ENCODE data around the gene RNF212. TPM values are rescaled to one million over a fixed set of nuclear protein-coding genes. Genes with fewer than 3 reads are reported as not detected.
A peak's percentile ranks its signal among the peaks of the same experiment; 100 is the strongest.

The RNF212 gene
- total and polyA plus RNA-seq, 2 of the 13 experiments (the other 11 are each of a cell fraction or from before 2014, with no cell fraction given) = not detected

GRCh38 chr4:1072830-1073446, 40.4 kb downstream of the RNF212 start (continued):
- TF ChIP-seq RAD21 (CRISPR knock-in tag; IDR thresholded peaks at IDR 0.05) (peak; percentile 37; the same call in 1 of the 2 replicates), ZNF777 (CRISPR knock-in tag; IDR thresholded peaks at IDR 0.05) (peak; percentile 60), SETDB1 (CRISPR knock-in tag; IDR thresholded peaks at IDR 0.05; ENCODE audit: borderline replicate concordance) (no peak), SKIL (CRISPR knock-in tag; IDR thresholded peaks at IDR 0.05; ENCODE audit: borderline replicate concordance) (no peak), PPARG (CRISPR knock-in tag; conservative IDR thresholded peaks at IDR 0.05) (no peak), MIXL1 (CRISPR knock-in tag; IDR thresholded peaks at IDR 0.05) (0 out of 2 replicates have a peak, but pooled peaks have one; percentile 11), ZNF75D (CRISPR knock-in tag; IDR thresholded peaks at IDR 0.05; ENCODE audit: borderline replicate concordance) (no peak), BCL6 (CRISPR knock-in tag; IDR thresholded peaks at IDR 0.05) (peak; percentile 30; the same call in 1 of the 2 replicates), ZNF18 (CRISPR knock-in tag; IDR thresholded peaks at IDR 0.05; ENCODE audit: insufficient replicate concordance) (no peak), ZNF644 (CRISPR knock-in tag; IDR thresholded peaks at IDR 0.05; ENCODE audit: low read depth) (peak; percentile 73; the same call in 1 of the 2 replicates), ZFP36L2 (CRISPR knock-in tag; IDR thresholded peaks at IDR 0.05) (no peak), RXRB (CRISPR knock-in tag; IDR thresholded peaks at IDR 0.05; ENCODE audit: borderline replicate concordance) (peak; percentile 23; the same call in 1 of the 2 replicates), ZFX (CRISPR knock-in tag; IDR thresholded peaks at IDR 0.05; ENCODE audit: low read depth) (0 out of 2 replicates have a peak, but pooled peaks have one; percentile 14), IKZF1 (IDR thresholded peaks at IDR 0.05) (no peak), ZNF589 (CRISPR knock-in tag; conservative IDR thresholded peaks at IDR 0.05) (no peak), FOXA3 (CRISPR knock-in tag; IDR thresholded peaks at IDR 0.05) (peak; percentile 16; the same call in 1 of the 2 replicates), ELF3 (CRISPR knock-in tag; IDR thresholded peaks at IDR 0.05) (peak; percentile 65), SUZ12 (IDR thresholded peaks at IDR 0.05; ENCODE audit: low read depth, low read length) (no peak), HOMEZ (CRISPR knock-in tag; IDR thresholded peaks at IDR 0.05; ENCODE audit: low read depth) (0 out of 2 replicates have a peak, but pooled peaks have one; percentile 28), SAP130 (CRISPR knock-in tag; IDR thresholded peaks at IDR 0.05; ENCODE audit: low read depth) (peak; percentile 38), HOXA3 (CRISPR knock-in tag; IDR thresholded peaks at IDR 0.05) (0 out of 2 replicates have a peak, but pooled peaks have one; percentile 43), THAP11 (CRISPR knock-in tag; IDR thresholded peaks at IDR 0.05) (0 out of 2 replicates have a peak, but pooled peaks have one; percentile 29), SOX13 (IDR thresholded peaks at IDR 0.05) (no peak), SOX13 (CRISPR knock-in tag; conservative IDR thresholded peaks at IDR 0.05 in 1 of 2, IDR thresholded peaks at IDR 0.05 in 1 of 2) (peak in 1 of 2 experiments; percentile 12; a peak in 1 of 4 replicates), ZBTB8A (CRISPR knock-in tag; IDR thresholded peaks at IDR 0.05; ENCODE audit: borderline replicate concordance, low read depth) (no peak), ZNF761 (CRISPR knock-in tag; conservative IDR thresholded peaks at IDR 0.05) (no peak), ZNF232 (CRISPR knock-in tag; IDR thresholded peaks at IDR 0.05; ENCODE audit: borderline replicate concordance) (no peak), HNF4A (CRISPR knock-in tag; IDR thresholded peaks at IDR 0.05) (peak; percentile 60)

Data from HepG2 (cell line).